ENCODE data around the gene GRM8. TPM values are rescaled to one million over a fixed set of nuclear protein-coding genes. Genes with fewer than 3 reads are reported as not detected.

Gene GRM8
- total RNA-seq, 1 experiment from 2014 or later = not detected

DNA sequence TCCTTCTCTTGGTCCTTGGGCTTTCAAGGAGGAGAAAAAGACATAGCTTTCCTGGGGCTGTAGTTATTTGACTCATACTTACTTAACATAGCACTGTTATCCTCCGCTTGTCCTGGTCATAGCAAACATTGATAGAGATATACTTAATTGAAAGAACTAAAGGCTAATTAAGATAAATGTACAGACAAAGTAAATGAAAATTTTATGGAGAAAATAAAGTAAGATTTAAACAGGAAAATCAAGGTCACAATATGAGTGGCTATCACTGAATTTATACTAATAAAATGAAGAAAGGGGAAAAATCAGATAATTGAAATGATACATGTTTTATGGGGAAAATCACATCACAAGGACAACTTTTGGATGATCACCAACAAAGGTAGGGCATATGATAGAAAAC is 849.7 kb downstream of the GRM8 start:
- Histone ChIP-seq H3K4me3 (no peak overlapping the region), H3K27ac (no peak overlapping the region), H3K27me3 (replicated peaks) (no peaks in the 10 kb centered on the region), H3K36me3 (no peaks in the 10 kb centered on the region), H3K4me1 (replicated peaks) (no peaks in the 10 kb centered on the region), H3K9me3 (replicated peaks) (no peaks in the 10 kb centered on the region)
- DNase-seq (ENCODE audit: low read depth in 1 of 2, low spot score in 2 of 2) = no peak

- Histone ChIP-seq H3K4me1 (replicated peaks) (no peaks in the 10 kb centered on the region), H3K9me3 (replicated peaks) (no peaks in the 10 kb centered on the region), H3K27me3 (replicated peaks) (no peaks in the 10 kb centered on the region), H3K4me3 (no peak overlapping the region), H3K36me3 (no peaks in the 10 kb centered on the region), H3K27ac (no peak overlapping the region)
- DNase-seq (ENCODE audit: low read depth in 1 of 2, low spot score in 2 of 2) = no peak
These were observed 850.8 kb downstream of the GRM8 start for GRCh38 chr7:126401918-126402317.

DNA sequence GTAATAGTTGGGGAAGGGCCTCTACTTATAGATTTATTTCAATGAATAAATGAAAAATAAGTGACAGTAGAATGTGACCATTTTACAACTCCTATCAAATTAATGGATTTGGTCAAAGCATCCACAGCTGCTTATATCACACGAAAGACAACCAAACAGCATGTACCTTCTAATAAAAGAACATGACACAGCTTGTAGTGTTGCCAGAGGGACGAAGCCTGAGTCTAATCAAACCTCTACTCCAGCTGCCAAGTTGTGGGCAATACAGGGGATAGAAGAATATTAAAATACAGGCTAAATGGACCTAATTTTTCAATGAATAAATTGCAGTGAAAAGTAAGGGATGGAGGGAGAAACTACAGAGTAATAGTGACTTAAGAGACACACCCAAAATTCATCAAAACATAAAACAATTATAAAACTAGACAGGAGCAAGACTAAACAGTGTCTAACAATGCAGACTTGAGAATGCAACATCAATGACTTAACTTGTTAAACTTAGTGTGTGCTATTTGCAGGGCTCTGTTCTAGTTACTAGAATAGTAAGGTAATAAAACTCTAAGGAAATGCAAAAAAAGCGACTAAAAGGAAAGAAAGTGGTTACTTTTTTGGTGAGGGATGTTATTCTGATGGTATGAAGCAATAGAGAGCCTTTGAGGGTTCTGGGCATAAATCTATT is 853.8 kb downstream of the GRM8 start:
- no peak overlapping the region for H3K27ac ChIP-seq
- no peak for DNase-seq (ENCODE audit: low read depth in 1 of 2, low spot score in 2 of 2)
- no peak overlapping the region for H3K4me3 ChIP-seq
- no peaks in the 10 kb centered on the region for H3K36me3 ChIP-seq
- H3K9me3 ChIP-seq (replicated peaks) = no peaks in the 10 kb centered on the region
- H3K4me1 ChIP-seq (replicated peaks) = no peaks in the 10 kb centered on the region
- no peaks in the 10 kb centered on the region for H3K27me3 ChIP-seq (replicated peaks)

DNA sequence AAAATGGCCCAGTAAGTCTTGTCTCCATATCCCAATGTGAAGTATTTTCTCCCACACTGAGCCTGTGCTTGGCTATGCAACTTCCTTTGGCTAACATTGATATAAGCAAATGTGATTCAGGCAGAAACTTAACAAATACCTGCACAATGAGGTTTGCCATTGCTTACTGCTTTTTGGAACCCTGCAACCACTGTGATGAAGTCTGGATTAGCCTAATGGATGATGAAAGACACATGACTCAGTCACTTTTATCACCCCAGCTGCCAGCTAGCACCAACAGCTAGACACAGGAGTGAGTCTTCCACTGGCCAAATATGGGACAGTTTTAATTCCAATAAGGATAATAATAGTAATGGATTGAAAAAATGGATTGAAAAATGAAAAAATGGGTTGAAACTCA is 854.5 kb downstream of the GRM8 start:
- no peaks in the 10 kb centered on the region for H3K36me3 ChIP-seq
- no peak for DNase-seq (ENCODE audit: low read depth in 1 of 2, low spot score in 2 of 2)
- H3K4me1 ChIP-seq (replicated peaks) = no peaks in the 10 kb centered on the region
- no peak overlapping the region for H3K4me3 ChIP-seq
- H3K27ac ChIP-seq = no peak overlapping the region
- H3K9me3 ChIP-seq (replicated peaks) = no peaks in the 10 kb centered on the region
- H3K27me3 ChIP-seq (replicated peaks) = no peaks in the 10 kb centered on the region

DNA sequence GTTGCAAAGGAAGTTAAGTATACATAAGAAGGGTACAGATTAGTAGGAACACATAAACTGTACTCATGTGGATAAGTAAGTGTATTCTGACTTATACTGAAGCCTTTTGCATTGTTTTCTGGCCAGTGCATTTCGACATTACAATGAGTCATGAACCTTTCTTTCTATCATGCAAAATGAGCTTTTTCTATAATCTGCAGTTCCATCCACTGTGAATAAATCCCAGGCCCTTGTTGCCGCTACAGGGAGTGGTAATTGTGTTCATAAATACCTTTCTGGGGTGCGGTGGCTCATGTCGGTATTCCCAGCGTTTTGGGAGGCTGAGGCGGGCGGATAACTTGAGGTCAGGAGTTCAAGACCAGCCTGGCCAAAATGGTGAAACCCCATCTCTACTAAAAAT is 858.3 kb downstream of the GRM8 start:
- Histone ChIP-seq H3K4me1 (replicated peaks) (no peaks in the 10 kb centered on the region), H3K36me3 (no peaks in the 10 kb centered on the region), H3K9me3 (replicated peaks) (no peaks in the 10 kb centered on the region), H3K27ac (no peak overlapping the region), H3K27me3 (replicated peaks) (no peaks in the 10 kb centered on the region), H3K4me3 (no peak overlapping the region)
- no peak for DNase-seq (ENCODE audit: low read depth in 1 of 2, low spot score in 2 of 2)

Other genes starting within 250 kb of the GRM8 start
- 7.5 and 16.3 TPM in 2 replicates for gene ZNF800, start 139.8 kb upstream of the GRM8 start, total RNA-seq (2014; rRNA removed; shearing (Covaris generic))

Data from SJSA1 (cell line).